C1 segment of cervical spinal cord (tissue), 14 donors: ENCODE measurements around the gene GLDC.
"Not testable (repeated sequence)": the region's sequence is repeated elsewhere in the genome, so short reads cannot be mapped to it uniquely, and the experiment has no call there.

Source experiments
- DNase-seq, 14 donors: peaks; one replicate each; lab custom pipeline; 2025; lab: John Stamatoyannopoulos, UW

Gene GLDC

GRCh38 chr9:6566409-6567139 lies 79.0 kb downstream of the GLDC start:
- peak in 3 of 14 donors; percentile 27 to 43 (median 40) for DNase-seq

DNA sequence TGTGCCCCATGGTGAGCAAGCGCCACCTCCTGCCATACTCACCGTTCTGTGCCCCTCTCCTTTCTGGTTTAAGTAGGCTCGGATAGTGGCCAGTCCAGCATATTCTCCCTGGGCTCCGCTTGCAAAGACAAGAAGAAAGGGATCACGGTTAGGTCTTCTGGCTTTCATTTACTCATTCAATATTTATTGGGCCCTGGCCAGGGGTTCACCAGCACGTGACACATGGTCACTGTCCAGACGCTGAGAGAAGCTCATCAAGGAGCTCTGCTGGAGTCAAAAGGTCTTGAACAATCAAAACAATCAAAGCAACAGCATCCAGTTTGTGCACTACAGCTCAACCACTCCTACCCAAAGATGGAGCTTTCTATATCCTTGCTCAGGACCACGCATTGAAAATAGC lies 80.2 kb downstream of the GLDC start:
- no peak for DNase-seq

DNA sequence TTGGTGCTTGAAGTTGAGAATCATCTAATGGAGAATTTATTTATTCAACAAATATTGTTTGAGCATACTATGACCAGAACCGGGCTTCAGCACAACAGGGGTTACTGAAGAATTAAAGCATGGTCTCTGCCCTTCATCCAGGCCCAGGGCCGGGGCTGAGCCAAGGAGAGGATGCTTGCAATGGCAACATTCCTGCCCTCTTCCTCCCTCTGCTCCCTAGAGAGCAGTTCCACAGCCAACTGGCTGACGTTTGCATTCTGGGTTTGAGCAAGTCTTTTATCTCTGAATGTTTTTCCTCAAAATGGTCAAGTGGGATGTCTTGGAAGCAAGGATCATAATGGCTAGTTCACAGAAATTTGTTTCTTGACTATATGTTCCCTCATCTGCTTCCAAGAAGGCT lies 80.7 kb downstream of the GLDC start:
- no peak for DNase-seq

GRCh38 chr9:6564360-6564759 lies 81.2 kb downstream of the GLDC start:
- no peak for DNase-seq

DNA sequence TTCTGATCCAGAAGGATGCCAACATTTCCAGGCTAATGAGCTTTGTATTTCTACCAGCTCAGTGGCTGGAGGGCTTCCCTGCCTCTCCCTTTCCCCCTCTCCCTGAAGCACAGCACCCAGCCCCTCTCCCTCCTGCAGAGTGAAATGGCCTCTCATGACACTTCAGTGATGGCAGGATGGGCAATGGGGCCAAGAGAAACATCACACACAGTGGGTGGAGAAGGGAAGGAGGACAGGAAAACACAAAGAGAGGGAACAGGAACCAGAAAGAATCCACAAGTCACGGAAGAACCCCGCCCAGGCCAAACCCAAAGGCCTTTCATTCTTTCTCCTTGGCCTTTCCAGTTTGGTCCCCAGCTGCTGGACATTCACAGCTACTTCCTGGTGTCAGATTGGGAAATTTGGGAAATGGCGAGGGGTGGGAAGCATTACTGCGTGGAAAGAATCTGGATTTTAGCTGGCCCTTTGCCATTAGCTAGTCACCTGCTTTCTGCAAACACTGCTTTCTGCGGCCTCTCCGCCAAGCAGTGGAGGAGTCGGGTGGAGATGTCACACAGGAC lies 82.6 kb downstream of the GLDC start:
- no peak for DNase-seq

GRCh38 chr9:6562201-6562600 lies 83.3 kb downstream of the GLDC start:
- DNase-seq: no peak

GRCh38 chr9:6557883-6558616 lies 87.5 kb downstream of the GLDC start:
- peak in 1 of 14 donors; percentile 15 for DNase-seq

GRCh38 chr9:6553866-6554265 lies 91.7 kb downstream of the GLDC start:
- DNase-seq: no peak

GRCh38 chr9:6552498-6553121 lies 92.9 kb downstream of the GLDC start:
- no peak for DNase-seq

DNA sequence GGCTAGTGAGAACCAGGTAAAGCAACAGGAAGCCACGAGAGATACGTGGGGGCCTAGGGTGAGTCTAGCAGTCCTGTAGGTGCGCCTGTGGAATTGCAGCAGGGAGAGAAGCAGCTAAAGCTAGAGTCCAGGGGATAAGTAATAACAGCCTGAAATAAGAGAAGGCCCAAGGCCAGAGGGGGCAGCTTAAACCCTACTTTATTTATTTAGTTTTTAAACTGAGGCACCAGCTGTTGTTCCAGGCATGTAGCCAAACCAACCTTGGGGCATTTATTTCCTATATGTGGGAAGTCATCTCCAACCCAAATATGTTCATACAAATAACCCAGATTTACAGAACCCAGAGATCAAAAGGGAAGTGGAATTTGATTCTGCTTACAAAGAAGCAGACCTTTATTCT lies 93.5 kb downstream of the GLDC start:
- no peak for DNase-seq

GRCh38 chr9:6551136-6551535 lies 94.4 kb downstream of the GLDC start:
- DNase-seq: no peak

DNA sequence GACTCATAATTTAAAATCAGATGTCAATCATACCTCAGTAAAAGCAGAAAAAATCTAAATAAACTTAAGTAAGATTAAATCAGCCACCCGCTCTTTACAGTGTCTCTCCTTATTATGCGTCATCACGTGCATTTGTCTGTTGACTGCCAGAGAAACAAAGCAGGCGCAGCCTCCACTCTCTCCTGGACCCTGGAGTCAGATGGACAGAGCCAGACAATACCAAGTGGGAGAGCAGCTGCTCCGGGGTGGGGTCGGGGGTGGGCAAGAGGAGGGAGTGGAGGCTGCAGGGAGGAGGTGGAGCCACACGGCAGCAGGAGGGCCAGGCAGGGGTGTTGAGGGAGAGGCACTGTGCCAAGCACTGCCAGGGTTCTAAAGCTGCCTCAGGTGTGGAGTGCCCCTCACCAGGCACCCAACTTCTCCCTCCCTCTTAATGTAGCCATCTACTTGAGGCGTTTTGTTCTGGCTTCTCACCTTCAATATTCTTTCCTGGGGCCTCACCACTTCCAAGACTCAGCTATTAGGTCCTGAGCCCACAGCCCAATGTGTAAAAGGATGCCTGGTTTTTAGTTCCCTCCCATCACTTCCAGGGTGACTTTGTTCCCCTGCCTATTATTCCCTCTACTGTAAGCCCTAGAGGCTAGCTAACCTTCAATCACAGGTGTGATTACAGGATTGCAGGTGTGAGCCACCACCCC lies 96.3 kb downstream of the GLDC start:
- DNase-seq: no peak

- no peak for DNase-seq
Measured at GRCh38 chr9:6545017-6545691, 100.4 kb downstream of the GLDC start.

DNA sequence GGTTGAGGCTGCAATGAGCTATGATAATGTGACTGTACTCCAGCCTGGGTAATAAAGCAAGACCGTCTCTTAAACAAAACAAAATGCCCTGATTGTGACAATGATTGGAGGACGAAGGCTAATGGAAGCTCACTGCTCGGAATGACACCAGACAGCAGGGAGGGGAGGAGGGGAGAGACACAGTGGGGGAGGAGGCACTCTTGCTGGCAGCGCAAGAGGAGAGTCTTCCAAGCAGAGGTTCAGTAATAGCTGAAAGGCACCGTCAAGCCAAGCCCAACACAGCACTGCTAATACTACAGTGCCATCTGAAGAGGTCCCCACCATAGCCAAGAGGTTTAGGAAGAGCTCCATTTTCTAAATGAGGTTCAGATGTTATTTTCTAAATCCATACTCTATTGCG lies 102.3 kb downstream of the GLDC start:
- DNase-seq: peak in 1 of 14 donors; percentile 25

DNA sequence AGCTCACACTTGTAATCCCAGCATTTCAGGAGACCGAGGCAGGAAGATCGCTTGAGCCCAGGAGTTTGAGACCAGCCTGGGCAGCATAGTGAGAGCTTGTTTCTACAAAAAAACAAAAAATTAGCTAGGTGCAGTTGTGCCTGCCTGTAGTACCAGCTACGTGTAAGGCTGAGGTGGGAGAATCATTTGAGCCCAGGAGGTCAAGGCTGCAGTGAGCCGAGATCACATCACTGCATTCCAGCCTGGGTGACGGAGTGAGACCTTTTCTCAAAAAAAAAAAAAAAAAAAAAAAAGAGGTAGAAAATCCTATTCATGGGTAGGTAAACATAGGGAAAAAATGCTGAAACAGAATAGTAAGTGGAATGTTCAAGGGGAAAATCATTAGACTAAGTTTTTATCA lies 102.9 kb downstream of the GLDC start:
- DNase-seq: not testable (repeated sequence)

DNA sequence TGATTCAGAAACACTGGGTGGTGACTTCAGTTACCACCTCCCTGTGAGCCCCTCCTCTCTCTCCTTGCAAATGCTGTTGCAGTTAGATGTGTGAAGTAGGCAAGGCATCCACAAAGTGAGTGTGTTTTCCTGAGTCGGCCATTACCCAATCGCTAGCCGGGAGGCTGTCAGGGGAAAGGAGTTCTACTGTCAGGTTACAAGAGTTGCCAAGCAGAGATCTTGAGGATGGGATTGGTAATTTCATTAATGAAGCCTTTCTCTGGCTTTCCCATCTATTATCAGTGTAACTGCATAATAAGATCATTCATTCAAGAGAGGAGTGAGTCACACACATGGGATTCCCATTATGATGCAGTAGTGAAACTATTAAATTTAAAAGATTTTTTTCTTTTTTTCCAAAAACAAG lies 106.9 kb downstream of the GLDC start:
- no peak for DNase-seq

- no peak for DNase-seq
Measured at GRCh38 chr9:6535594-6535993, 109.9 kb downstream of the GLDC start.

- DNase-seq: no peak
Measured at GRCh38 chr9:6525326-6526045, 120.0 kb downstream of the GLDC start.

DNA sequence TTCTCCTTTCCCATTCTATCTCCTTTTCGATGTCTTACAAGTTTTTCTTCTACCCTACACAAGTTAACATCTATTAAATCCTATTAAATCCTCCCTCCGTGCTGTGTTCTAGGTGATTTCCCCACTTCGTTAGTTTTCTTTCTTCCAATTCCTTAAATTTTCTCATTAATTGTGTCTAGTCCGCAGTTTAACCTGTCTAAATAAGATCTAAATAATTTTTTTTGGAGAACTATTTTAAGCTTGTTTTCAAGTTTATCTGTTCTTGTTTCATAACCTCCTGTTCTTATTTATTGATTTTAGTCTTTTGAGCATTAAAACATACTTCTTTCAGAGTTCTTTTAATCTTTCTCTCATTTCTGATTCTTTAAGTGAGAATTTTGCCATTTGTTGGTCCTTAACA lies 123.3 kb downstream of the GLDC start:
- DNase-seq: no peak

DNA sequence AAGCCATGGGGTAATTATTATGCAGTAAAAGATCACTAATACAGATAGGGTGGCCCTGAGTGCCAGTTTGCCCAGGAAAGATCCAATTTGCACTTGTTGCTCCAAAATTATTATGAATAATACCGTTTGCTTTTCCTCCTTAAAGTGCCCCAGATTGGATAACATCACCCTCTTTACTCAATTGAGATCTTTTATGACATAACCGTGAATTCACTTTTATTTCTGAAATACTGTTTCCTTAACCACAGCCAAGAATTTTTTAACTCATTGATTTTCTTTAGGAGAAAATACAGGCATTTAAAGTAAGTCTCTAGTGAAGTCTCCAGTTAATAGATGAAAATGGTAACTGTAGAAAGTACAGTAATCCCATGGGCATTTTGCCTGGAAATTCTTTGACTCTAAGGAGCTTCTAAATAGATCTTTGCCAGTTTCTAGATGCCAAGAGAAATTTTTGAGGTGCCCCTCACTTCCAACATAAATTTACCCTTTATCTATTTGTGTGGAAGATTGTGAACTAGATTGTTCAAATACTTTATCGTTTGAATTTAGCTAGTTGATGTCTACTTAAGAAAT lies 133.4 kb downstream of the GLDC start:
- DNase-seq: no peak
